Keratinocyte (primary cell): ENCODE results near the gene PALM3.

Experiments used
- EZH2 ChIP-seq: IDR thresholded peaks from one replicate; pipeline ENCODE4 v1.6.1; 2012; ENCODE audit warnings: inconsistent platforms, mild to moderate bottlenecking, low read length, moderate library complexity
- TF ChIP-seq, protein P1 (sequence below), 3 experiments: IDR thresholded peaks in 1 of 3; conservative IDR thresholded peaks in 1 of 3; optimal IDR thresholded peaks in 1 of 3; 2 replicates in 2 of 3; 3 replicates in 1 of 3; pipeline versions ENCODE3 to v1.5.1; 2011; ENCODE audit warnings: low read length in 3 of 3, mild to moderate bottlenecking in 3 of 3, moderate library complexity in 2 of 3, control low read depth in 1 of 3, inconsistent platforms in 1 of 3; ENCODE audit not compliant: insufficient read depth in 2 of 3; ENCODE audit errors: extremely low read depth in 1 of 3

GRCh38 chr19:14094854-14095253, 33.0 kb upstream of the PALM3 start:
- TF ChIP-seq, protein P1, sequence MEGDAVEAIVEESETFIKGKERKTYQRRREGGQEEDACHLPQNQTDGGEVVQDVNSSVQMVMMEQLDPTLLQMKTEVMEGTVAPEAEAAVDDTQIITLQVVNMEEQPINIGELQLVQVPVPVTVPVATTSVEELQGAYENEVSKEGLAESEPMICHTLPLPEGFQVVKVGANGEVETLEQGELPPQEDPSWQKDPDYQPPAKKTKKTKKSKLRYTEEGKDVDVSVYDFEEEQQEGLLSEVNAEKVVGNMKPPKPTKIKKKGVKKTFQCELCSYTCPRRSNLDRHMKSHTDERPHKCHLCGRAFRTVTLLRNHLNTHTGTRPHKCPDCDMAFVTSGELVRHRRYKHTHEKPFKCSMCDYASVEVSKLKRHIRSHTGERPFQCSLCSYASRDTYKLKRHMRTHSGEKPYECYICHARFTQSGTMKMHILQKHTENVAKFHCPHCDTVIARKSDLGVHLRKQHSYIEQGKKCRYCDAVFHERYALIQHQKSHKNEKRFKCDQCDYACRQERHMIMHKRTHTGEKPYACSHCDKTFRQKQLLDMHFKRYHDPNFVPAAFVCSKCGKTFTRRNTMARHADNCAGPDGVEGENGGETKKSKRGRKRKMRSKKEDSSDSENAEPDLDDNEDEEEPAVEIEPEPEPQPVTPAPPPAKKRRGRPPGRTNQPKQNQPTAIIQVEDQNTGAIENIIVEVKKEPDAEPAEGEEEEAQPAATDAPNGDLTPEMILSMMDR (optimal IDR thresholded peaks at IDR 0.05 in 1 of 3, IDR thresholded peaks at IDR 0.05 in 1 of 3, conservative IDR thresholded peaks at IDR 0.05 in 1 of 3; ENCODE audit: extremely low read depth in 1 of 3, insufficient read depth in 2 of 3, low read length in 3 of 3) = no peak
- no peak for TF ChIP-seq EZH2
